OCI-LY1 (cell line): Measurements from ENCODE around the gene SPECC1L.

Experiments used
- EZH2 ChIP-seq: fragments of 200-600 bp; sonication (generic), shearing (Covaris generic); IDR thresholded peaks from 2 replicates; pipeline ENCODE4 v1.8.0; 2017; ENCODE audit warnings: borderline replicate concordance, mixed run types, mild to moderate bottlenecking, antibody characterized with exemption, low read length, moderate library complexity, mixed read lengths
- TF ChIP-seq, protein P1 (sequence below): fragments of 200-600 bp; sonication (generic), shearing (Covaris generic); IDR thresholded peaks from 2 replicates; pipeline ENCODE4 v1.5.1; 2017; ENCODE audit warnings: mild to moderate bottlenecking, antibody characterized with exemption, low read length, moderate library complexity, mixed read lengths

DNA sequence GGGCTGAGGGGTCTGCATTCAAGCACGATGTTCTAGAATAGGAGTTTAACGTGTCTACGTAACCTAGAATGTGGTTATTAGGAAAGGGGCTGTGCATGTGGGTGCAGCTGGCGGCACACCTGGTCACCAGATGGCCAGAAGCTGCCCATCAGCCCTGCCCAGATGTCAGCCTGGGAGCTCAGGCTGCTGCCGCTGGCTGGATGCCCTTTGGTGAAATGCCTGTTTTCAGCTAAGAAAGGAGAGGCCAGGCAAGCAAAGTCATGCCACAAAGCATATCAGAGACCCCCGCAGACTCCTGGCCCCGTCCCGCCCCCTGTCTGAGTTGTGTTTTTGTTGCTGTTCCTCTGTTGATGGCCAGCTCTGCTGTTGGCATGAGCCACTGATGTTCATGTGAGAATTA is 145.5 kb downstream of the SPECC1L start:
- TF ChIP-seq, protein P1, sequence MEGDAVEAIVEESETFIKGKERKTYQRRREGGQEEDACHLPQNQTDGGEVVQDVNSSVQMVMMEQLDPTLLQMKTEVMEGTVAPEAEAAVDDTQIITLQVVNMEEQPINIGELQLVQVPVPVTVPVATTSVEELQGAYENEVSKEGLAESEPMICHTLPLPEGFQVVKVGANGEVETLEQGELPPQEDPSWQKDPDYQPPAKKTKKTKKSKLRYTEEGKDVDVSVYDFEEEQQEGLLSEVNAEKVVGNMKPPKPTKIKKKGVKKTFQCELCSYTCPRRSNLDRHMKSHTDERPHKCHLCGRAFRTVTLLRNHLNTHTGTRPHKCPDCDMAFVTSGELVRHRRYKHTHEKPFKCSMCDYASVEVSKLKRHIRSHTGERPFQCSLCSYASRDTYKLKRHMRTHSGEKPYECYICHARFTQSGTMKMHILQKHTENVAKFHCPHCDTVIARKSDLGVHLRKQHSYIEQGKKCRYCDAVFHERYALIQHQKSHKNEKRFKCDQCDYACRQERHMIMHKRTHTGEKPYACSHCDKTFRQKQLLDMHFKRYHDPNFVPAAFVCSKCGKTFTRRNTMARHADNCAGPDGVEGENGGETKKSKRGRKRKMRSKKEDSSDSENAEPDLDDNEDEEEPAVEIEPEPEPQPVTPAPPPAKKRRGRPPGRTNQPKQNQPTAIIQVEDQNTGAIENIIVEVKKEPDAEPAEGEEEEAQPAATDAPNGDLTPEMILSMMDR, result no peak
- TF ChIP-seq EZH2, result no peak
